Ectodermal cell (in vitro differentiated cells): ENCODE measurements around the gene NR2C2AP.

Experiments
- H3K27ac ChIP-seq: 2 replicates; pipeline ENCODE4 v1.7.0; 2013; ENCODE audit warnings: mild to moderate bottlenecking, low read depth, low read length; ENCODE audit not compliant: insufficient read depth, poor library complexity, severe bottlenecking
- H3K27me3 ChIP-seq: 2 replicates; pipeline ENCODE4 v1.7.0; 2013; ENCODE audit warnings: mild to moderate bottlenecking, low read length; ENCODE audit not compliant: insufficient read depth, control insufficient read depth, poor library complexity, severe bottlenecking
- H3K36me3 ChIP-seq: one replicate; pipeline ENCODE4 v1.7.0; 2013; ENCODE audit warnings: low read length; ENCODE audit not compliant: control insufficient read depth, insufficient read depth
- H3K4me1 ChIP-seq: one replicate; pipeline ENCODE4 v1.7.0; 2013; ENCODE audit warnings: low read length; ENCODE audit not compliant: control insufficient read depth, insufficient read depth
- H3K4me3 ChIP-seq: 2 replicates; pipeline ENCODE4 v1.7.0; 2013; ENCODE audit warnings: low read depth, low read length, control low read depth; ENCODE audit not compliant: insufficient read depth
- H3K9me3 ChIP-seq: 2 replicates; pipeline ENCODE4 v1.7.0; 2013; ENCODE audit warnings: mild to moderate bottlenecking, low read length, moderate library complexity; ENCODE audit not compliant: control insufficient read depth
- WGBS, 2 experiments: methylation state at CpG; one replicate each; pipeline ENCODE4 v1.1.7; 2013; ENCODE audit warnings: missing lambda C conversion rate in 2 of 2; 5-methylcytosine and 5-hydroxymethylcytosine counted together

The NR2C2AP gene

DNA sequence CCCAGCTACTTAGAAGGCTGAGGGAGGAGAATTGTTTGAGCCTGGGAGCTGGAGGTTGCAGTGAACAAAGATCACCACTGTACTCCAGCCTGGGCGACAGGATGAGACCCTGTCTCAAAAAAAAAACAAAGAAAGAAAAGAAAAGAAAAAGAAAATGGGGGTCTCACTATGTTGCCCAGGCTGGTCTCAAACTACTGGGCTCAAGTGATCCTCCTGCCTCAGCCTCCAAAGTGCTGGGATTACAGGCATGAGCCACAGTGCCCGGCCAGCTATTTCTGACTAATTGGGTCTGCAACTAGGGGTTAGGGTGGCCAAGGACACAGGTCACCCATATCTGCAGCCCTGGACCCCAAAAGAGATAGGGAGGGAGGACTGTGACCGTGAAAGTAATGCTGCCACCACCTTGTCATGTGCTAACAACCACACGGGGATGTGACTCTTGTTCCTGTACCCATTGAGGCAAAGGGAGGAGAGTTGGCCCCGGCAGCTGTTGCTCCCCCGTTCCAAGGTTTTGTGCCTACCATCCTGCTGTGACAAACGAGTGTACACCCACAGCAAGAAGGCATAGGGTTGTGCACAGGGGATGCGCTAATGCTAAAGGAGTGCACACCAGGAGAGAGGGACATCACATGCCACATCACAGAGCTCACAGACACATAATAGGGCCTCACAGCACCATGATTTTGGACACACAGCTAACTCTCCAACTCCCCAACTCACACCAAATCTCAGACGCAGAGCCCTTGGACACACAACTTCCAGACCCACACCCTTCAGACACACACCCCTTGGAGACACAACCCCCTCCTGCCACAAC, 33.8 kb downstream of the NR2C2AP start:
- WGBS, 2 experiments: 70 to 77% methylated on average over 9 of the region's 9 CpGs
- Histone ChIP-seq H3K4me1 (peaks cover 6% of the 10 kb centered on the region), H3K4me3 (no peak overlapping the region), H3K27ac (no peak overlapping the region), H3K36me3 (no peaks in the 10 kb centered on the region), H3K27me3 (peaks cover 27% of the 10 kb centered on the region), H3K9me3 (no peaks in the 10 kb centered on the region)

DNA sequence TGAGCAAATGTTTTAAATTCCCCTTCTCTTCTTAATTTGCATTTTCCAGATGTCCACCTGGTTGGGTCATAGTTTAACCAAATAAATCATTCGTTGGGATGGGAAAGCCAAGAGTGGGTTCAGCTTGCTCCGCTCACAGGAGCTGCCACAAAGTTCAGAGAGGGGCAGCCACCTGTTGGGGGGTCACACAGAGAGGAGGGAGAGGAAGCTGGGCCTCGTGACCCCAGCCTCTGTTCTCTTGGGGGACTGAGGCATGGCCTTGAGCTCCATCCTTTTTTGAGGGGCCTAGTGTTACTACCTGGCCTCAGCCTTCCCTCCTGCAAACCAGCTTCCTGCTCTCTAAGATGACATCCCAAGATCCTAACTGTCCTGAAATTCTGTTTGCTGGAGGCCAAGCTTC, 35.6 kb downstream of the NR2C2AP start:
- Histone ChIP-seq H3K9me3 (no peaks in the 10 kb centered on the region), H3K27ac (no peak overlapping the region), H3K27me3 (peaks cover 27% of the 10 kb centered on the region), H3K4me3 (no peak overlapping the region), H3K4me1 (peaks cover 6% of the 10 kb centered on the region), H3K36me3 (no peaks in the 10 kb centered on the region)
- 86 to 91% methylated on average over 3 of the region's 3 CpGs for WGBS, 2 experiments

DNA sequence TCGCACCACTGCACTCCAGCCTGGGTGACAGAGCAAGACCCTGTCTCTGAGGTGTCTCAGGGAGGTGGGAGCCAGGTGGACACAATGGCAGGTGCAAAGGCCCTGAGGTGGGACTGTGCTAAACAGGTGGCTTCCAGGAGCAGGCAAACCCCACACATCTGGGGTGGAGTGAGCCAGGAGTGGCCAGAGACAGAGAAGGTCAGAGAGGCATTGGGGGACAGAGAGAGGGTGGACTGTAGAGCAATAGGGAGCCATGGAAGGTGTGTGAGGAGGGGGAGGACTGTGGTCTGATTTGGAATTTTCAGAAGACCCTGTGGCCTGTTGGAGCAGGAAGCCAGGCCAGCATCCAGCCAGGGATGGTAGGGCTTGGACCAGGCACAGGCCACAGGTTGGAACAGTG, 37.8 kb downstream of the NR2C2AP start:
- Histone ChIP-seq H3K4me3 (no peak overlapping the region), H3K9me3 (no peaks in the 10 kb centered on the region), H3K36me3 (no peaks in the 10 kb centered on the region), H3K27me3 (peaks cover 18% of the 10 kb centered on the region), H3K27ac (no peak overlapping the region), H3K4me1 (peaks cover 6% of the 10 kb centered on the region)
- WGBS, 2 experiments: 87 to 90% methylated on average over 1 of the region's 1 CpG

DNA sequence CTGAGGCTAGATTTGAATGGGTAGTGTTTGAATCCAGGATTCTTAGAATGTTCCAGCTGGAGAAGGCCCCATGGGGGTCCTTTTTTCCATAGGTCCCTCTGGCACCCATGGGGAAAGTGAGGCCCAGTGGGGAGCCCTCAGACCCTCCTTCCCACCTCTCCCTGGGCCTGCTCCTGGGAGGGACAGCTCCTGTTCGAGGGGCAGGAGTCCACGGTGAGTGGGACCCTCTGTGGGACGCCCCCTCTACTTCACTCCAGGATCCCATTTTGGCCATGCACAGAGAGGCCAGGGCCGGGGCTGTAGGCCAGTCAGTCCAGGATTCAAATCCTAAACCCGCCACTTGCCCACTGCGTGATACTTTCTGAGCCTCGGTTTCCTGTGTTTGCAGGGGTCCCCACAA, 40.7 kb downstream of the NR2C2AP start:
- H3K4me3 ChIP-seq: no peak overlapping the region
- 91 to 93% methylated on average over 7 of the region's 7 CpGs for WGBS, 2 experiments
- no peaks in the 10 kb centered on the region for H3K9me3 ChIP-seq
- H3K36me3 ChIP-seq: no peaks in the 10 kb centered on the region
- no peaks in the 10 kb centered on the region for H3K27me3 ChIP-seq
- H3K4me1 ChIP-seq: no peaks in the 10 kb centered on the region
- H3K27ac ChIP-seq: no peak overlapping the region

DNA sequence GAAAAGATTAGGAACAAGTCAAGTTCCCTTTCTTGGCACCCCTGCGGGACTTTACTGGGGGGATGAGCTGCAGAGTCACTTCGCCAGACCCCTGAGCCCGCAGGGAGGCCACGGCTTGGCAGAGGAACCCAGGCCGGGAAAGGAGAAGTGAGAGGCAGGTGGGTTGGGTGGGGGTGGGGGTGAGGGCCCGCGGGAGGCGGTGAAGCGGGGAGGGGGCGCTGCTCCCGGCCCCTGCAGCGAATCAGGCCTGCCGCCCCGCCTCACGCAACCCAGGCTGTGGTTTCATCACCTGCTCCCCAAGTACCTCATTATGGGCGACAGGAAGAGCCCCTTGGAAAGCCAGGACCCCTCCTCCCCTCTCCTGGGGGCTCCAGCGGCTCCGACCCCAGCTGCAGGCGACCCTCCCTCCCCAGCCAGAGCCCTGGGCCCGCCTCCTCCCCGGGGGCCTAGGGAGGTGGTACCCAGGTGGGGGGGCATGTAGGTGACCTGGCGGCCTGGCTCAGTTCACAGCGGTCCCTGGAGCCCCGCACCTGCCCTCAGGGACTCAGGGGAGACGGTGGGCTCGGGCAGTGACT, 42.7 kb downstream of the NR2C2AP start:
- Histone ChIP-seq H3K4me1 (no peaks in the 10 kb centered on the region), H3K4me3 (no peak overlapping the region), H3K27me3 (no peaks in the 10 kb centered on the region), H3K36me3 (no peaks in the 10 kb centered on the region), H3K27ac (no peak overlapping the region), H3K9me3 (no peaks in the 10 kb centered on the region)
- 70 to 79% methylated on average over 26 of the region's 26 CpGs for WGBS, 2 experiments

DNA sequence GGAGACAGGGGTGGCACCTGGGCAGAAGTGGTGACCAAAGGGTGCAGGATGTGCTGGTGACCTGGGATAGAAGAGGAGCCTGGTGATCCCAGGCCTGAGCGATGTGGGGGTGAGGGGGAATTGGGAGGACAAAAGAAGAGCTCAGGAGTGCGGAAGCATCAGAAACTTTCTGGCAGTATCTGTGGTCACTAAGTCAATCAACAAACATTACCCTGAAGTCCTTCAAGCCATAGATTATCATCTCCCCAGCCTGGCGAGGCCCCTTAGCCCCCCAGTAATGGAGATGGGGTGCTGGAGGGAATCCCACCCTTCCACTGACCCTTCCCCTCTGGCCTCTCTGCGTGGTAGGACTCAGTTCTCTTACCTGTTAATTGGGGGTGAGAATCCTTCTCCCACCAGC, 43.7 kb downstream of the NR2C2AP start:
- WGBS, 2 experiments: 95 to 96% methylated on average over 2 to 4 of the region's 4 CpGs
- Histone ChIP-seq H3K27ac (no peak overlapping the region), H3K4me1 (no peaks in the 10 kb centered on the region), H3K4me3 (no peak overlapping the region), H3K9me3 (no peaks in the 10 kb centered on the region), H3K36me3 (no peaks in the 10 kb centered on the region), H3K27me3 (no peaks in the 10 kb centered on the region)

DNA sequence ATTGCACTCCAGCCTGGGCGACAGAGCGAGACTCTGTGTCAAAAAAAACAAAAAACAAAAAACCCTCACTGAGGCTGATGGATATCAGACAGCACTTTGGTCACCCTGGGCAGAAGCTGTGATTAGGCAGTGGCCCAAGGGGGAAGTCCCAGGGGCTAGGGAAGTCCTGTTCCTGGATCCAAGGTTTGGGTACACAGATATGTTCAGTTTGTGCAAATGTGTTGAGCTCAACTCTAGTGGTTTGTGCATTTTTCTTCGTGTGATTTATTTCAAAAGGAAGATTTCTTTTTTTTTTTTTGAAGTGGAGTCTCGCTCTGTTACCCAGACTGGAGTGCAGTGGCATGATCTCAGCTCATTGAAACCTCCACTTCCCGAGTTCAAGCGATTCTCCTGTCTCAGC, 45.4 kb downstream of the NR2C2AP start:
- 89% methylated on average over 6 of the region's 6 CpGs for WGBS, 2 experiments
- Histone ChIP-seq H3K27me3 (no peaks in the 10 kb centered on the region), H3K4me3 (no peak overlapping the region), H3K36me3 (no peaks in the 10 kb centered on the region), H3K9me3 (no peaks in the 10 kb centered on the region), H3K4me1 (no peaks in the 10 kb centered on the region), H3K27ac (no peak overlapping the region)

DNA sequence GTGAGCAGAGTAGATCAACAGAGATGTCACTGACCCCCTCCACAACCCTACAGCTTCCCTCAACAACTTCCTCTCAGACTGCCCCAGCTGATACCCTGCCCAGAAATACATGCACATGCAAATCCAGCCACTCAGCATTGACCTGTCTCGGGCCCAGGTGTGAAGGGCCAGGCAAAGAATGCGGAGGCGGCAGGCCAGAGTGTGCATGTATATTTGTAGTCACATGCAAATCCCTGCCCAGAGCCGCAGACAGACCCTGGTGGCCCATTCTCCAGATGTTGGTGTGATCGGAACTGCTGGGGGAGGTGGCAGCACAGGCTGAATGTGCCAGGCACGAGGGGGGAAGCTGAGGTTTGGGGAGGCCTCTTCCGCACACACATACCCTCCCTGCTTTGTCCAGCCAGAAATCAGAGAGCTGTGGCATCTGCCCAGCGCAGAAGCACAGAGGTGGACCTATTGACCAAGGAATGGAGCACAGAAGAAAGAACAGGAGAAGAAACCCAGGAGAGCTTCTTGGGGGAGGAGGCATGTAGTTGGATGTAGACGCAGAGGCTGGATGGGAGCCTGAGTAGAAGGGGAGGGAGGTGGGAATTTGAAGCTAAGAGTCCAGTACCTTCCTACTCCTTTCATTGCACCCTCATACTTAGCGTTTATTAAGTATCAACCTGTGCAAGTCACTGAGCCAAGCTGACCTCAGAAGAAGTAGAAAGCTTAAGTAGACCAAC, 47.6 kb downstream of the NR2C2AP start:
- Histone ChIP-seq H3K36me3 (no peaks in the 10 kb centered on the region), H3K27ac (no peak overlapping the region), H3K27me3 (no peaks in the 10 kb centered on the region), H3K4me1 (no peaks in the 10 kb centered on the region), H3K4me3 (no peak overlapping the region), H3K9me3 (no peaks in the 10 kb centered on the region)
- WGBS, 2 experiments: 87 to 89% methylated on average over 10 of the region's 10 CpGs

DNA sequence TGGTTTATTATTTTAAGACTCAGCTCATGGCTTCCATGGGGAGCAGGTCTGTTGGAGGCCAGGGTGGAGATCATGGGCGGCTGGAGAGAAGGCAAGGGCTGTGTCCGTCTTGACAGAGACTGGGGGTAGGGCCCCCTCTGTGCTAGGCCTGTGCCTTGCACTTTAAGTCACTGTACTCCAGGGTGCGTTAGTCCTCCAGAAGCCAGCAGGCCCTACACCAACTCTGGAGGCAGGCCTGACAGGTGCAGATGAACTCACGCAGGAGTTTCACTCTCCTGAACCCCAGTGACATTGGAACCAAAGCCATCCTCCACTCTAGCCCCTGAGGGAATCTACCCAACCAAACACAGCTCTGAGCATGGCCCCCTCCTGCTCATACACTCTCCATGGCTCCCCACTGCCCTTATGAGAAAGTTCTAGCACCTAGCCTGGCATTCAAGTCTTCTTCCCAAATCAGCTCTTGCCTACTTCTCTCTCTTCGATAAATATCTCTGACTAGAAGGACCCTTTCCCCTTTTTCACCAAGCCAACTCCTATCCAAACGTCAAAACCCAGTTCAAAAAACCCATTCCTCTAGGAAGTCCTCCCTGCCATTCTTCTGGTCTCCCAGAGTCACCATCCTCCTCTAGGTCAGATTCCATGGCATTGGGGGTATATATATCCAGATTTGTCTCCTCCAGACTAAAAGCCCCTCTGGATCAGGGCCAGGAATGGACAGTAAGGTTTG, 48.3 kb downstream of the NR2C2AP start:
- H3K27me3 ChIP-seq: no peaks in the 10 kb centered on the region
- no peaks in the 10 kb centered on the region for H3K4me1 ChIP-seq
- no peak overlapping the region for H3K27ac ChIP-seq
- no peak overlapping the region for H3K4me3 ChIP-seq
- 85 to 92% methylated on average over 6 of the region's 6 CpGs for WGBS, 2 experiments
- no peaks in the 10 kb centered on the region for H3K9me3 ChIP-seq
- H3K36me3 ChIP-seq: no peaks in the 10 kb centered on the region
